Activated CD4-positive, alpha-beta memory T cell treated with anti-CD3 and anti-CD28 coated beads for 36 hours (primary cell): ENCODE data around the gene PALM3. TPM values are rescaled to one million over a fixed set of nuclear protein-coding genes. Genes with fewer than 3 reads are reported as not detected.

ENCODE experiments used
- CTCF ChIA-PET: fragments of 350-600 bp; sonication (Branson Sonifier 250); formaldehyde crosslinking; loops from one replicate; lab custom pipeline; 2021; ENCODE audit warnings: antibody characterized with exemption, inconsistent platforms; lab: Charles Lee
- POLR2A ChIA-PET: fragments of 350-600 bp; sonication (Branson Sonifier 250); formaldehyde crosslinking; loops from one replicate; lab custom pipeline; 2021; ENCODE audit warnings: antibody characterized with exemption; lab: Charles Lee
- DNase-seq: peaks from one replicate; pipeline ENCODE4 v3.0.0-alpha.2; 2020
- H3K27ac Mint-ChIP-seq: one replicate; pipeline ENCODE4 v1.8.0; 2021; ENCODE audit warnings: mixed read lengths
- H3K27me3 Mint-ChIP-seq: one replicate; pipeline ENCODE4 v1.8.0; 2021; ENCODE audit warnings: mixed read lengths
- H3K36me3 Mint-ChIP-seq: one replicate; pipeline ENCODE4 v1.8.0; 2021; ENCODE audit warnings: mixed read lengths
- H3K4me1 Mint-ChIP-seq: one replicate; pipeline ENCODE4 v1.8.0; 2021; ENCODE audit warnings: low read depth, mixed read lengths
- H3K4me3 Mint-ChIP-seq: one replicate; pipeline ENCODE4 v1.8.0; 2021; ENCODE audit warnings: mild to moderate bottlenecking, mixed read lengths
- H3K9me3 Mint-ChIP-seq: one replicate; pipeline ENCODE4 v1.8.0; 2021; ENCODE audit warnings: mixed read lengths
- intact Hi-C: fragments of 100-400 bp; cut with micrococcal nuclease; formaldehyde crosslinking; loops from one replicate; pipeline ENCODE4 v1.15.1; 2023
- total RNA-seq, 2 experiments: library from RNA; stranded (reverse); gene quantifications; one replicate each; pipeline ENCODE4 v1.2.3, GENCODE V29; 2021

Gene PALM3
- total RNA-seq, 2 experiments from 2014 or later, result not detected

DNA sequence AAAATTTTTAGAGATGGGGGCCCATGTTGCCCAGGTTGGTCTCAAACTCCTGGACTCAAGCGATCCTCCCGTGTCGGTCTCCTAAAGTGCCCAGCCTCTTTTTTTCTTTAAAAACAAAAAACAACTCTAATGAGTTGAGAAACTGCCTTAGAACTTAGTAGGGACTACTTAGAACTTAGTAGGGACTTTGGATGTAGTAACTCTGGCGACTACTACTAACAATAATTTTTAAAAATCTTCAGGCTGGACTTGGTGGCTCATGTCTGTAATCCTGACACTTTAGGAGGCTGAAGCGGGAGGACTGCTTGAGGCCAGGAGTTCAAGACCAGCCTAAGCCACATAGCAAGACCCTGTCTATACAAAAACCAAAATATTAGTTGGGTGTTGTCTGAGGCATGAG lies 24.2 kb upstream of the PALM3 start:
- POLR2A ChIA-PET, result no interaction called here
- peaks cover 17% of the 10 kb centered on the region for H3K36me3 Mint-ChIP-seq
- no peaks in the 10 kb centered on the region for H3K9me3 Mint-ChIP-seq
- H3K4me3 Mint-ChIP-seq, result no peak overlapping the region
- CTCF ChIA-PET, result no interaction called here
- H3K27ac Mint-ChIP-seq, result no peak overlapping the region
- H3K4me1 Mint-ChIP-seq, result peaks cover 19% of the 10 kb centered on the region
- peaks cover 2% of the 10 kb centered on the region for H3K27me3 Mint-ChIP-seq
- intact Hi-C loops, result loop anchor here (10.0 kb wide), 1 partner anchor 311 kb away; the partner anchor contains the start of gene C19orf53
- no peak for DNase-seq

DNA sequence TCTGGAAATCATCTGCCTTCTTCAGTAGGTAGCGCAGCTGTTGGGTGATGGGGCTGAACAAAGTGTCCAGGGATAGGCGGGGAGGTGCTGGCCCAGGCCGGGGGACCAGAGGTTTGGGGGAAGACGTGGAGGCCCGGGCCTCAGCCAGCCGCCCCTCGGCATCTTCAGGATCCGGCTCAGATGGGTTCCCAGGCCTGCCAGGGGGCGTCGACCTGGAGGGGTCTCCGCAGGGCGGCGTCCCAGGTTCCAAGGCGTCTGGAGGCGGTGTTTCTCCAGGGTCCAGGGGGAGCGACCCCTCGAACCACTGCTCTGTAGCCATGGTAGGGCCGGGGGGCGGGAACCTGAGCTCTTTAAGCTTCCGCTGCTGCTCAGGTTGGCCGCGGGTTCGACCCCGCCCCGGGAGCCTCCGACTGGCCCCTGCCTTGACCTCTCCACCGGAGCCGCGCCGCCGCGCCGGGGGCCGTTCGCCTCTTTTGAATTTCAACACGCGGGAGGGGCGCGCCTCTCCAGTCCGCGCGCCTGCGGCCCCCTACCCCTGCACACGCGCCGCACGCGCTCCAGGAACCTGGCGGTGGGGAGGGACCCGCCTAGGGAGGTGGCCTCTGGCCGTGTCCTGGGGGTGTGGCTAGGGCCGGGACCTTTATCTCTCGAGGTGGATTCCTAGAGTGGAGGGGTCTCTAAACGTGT lies 23.6 kb upstream of the PALM3 start, which contains the start of gene C19orf67:
C19orf67 (minus strand) TSS at position 475 of the 687 bp plus-strand sequence; CDS start at position 319, 156 bp downstream.
- peaks cover 22% of the 10 kb centered on the region for H3K4me1 Mint-ChIP-seq
- no peak within 1 kb of the TSS for H3K27ac Mint-ChIP-seq
- H3K4me3 Mint-ChIP-seq, result no peak within 1 kb of the TSS
- ChIA-PET POLR2A (no interaction called here), CTCF (no interaction called here)
- no peak for DNase-seq
- peaks cover 17% of the 10 kb centered on the region for H3K36me3 Mint-ChIP-seq
- intact Hi-C loops, result loop anchor here (10.0 kb wide), 1 partner anchor 311 kb away; the partner anchor contains the start of gene C19orf53
- H3K27me3 Mint-ChIP-seq, result peaks cover 2% of the 10 kb centered on the region
- no peaks in the 10 kb centered on the region for H3K9me3 Mint-ChIP-seq

DNA sequence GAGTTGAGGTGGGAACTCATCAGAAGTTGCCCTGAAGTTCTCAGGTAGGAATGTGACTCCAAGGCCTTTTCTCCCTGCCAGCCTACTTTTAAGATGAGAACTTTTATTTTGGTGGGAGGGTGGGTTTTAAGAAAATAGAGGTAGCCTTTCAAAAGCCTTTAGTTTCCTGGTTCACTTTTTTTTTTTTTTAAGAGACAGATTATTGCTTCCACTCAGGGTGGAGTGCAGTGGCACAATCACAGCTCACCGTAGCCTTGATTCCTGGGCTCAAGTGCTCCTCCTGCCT lies 20.7 kb upstream of the PALM3 start:
- H3K4me1 Mint-ChIP-seq, result peaks cover 17% of the 10 kb centered on the region
- no peak for DNase-seq
- H3K4me3 Mint-ChIP-seq, result no peak overlapping the region
- POLR2A ChIA-PET, result interaction anchor here (1.4 kb wide), 2 partner anchors 23 to 54 kb away, joined by 4 to 7 read pairs; partner anchors contain the start of gene ASF1B
- no peak overlapping the region for H3K27ac Mint-ChIP-seq
- intact Hi-C loops, result loop anchor here (5.0 to 10.0 kb wide), 2 partner anchors 35 to 308 kb away; partner anchors contain the start of genes C19orf53 and PRKACA
- H3K36me3 Mint-ChIP-seq, result peaks cover 2% of the 10 kb centered on the region
- H3K27me3 Mint-ChIP-seq, result peaks cover 2% of the 10 kb centered on the region
- H3K9me3 Mint-ChIP-seq, result no peaks in the 10 kb centered on the region
- CTCF ChIA-PET, result interaction anchor here (1.1 to 3.3 kb wide), 5 partner anchors 11 to 66 kb away, joined by 3 to 18 read pairs (median 6); partner anchors contain the start of genes ASF1B and MISP3

DNA sequence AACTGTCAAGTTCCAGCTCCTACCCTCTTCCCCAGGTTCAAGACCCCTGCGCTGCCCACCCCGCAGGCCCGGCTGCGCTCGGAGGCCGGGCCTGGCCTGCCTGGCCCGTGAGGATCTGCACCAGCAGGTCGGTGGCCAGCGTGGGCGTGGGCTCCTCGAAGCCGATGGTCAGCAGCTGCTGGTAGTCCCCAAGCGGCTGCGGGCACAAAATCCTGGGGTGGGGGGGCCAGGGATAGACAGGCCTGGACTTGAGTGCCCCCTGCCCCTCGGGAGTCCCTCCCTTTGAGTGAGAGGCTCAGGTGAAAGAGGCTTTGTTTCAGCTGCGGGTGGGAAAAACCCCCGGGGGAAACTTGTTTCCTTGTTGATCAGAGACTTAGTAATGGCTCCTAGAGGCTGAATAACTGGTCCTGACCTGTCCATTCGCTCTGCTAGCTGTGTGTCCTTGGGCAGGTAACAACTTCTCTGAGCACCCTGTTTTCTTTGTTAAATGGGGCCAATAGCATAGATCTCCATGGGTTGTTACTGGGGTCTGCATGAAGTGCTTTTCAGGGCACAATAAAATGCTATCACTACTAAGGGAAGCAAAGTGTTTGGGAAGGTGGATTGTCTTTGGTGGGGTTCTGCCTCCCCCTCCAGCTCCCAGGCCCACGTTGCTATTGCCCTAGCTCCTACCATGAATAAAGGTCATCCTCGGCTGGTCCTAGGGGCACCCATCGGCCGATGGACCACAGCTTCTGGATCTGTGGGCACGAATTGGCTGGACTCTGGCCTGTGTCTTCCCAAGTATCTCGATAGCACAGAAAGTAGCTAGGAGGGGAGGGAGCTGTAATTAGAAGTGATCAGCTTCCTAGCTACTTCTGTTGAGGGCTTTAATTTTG lies 20.2 kb upstream of the PALM3 start:
- DNase-seq, result peak; percentile 61
- peaks cover 2% of the 10 kb centered on the region for H3K27me3 Mint-ChIP-seq
- ChIA-PET CTCF (interaction anchor here (0.7 to 3.3 kb wide), 9 partner anchors 8 to 202 kb away, joined by 3 to 18 read pairs (median 4); partner anchors contain the start of genes ASF1B and MISP3), POLR2A (interaction anchor here (1.0 to 2.2 kb wide), 6 partner anchors 9 to 220 kb away, joined by 3 to 7 read pairs (median 4); partner anchors contain the start of genes ASF1B, RFX1 and SAMD1)
- H3K4me1 Mint-ChIP-seq, result peaks cover 17% of the 10 kb centered on the region
- H3K9me3 Mint-ChIP-seq, result no peaks in the 10 kb centered on the region
- intact Hi-C loops, result loop anchor here (1.0 to 10.0 kb wide), 6 partner anchors 8 to 307 kb away; partner anchors contain the start of genes ASF1B, C19orf53, DCAF15 and PRKACA
- no peaks in the 10 kb centered on the region for H3K36me3 Mint-ChIP-seq
- H3K4me3 Mint-ChIP-seq, result peak overlapping the region; percentile 84
- peak overlapping the region; percentile 87 for H3K27ac Mint-ChIP-seq

DNA sequence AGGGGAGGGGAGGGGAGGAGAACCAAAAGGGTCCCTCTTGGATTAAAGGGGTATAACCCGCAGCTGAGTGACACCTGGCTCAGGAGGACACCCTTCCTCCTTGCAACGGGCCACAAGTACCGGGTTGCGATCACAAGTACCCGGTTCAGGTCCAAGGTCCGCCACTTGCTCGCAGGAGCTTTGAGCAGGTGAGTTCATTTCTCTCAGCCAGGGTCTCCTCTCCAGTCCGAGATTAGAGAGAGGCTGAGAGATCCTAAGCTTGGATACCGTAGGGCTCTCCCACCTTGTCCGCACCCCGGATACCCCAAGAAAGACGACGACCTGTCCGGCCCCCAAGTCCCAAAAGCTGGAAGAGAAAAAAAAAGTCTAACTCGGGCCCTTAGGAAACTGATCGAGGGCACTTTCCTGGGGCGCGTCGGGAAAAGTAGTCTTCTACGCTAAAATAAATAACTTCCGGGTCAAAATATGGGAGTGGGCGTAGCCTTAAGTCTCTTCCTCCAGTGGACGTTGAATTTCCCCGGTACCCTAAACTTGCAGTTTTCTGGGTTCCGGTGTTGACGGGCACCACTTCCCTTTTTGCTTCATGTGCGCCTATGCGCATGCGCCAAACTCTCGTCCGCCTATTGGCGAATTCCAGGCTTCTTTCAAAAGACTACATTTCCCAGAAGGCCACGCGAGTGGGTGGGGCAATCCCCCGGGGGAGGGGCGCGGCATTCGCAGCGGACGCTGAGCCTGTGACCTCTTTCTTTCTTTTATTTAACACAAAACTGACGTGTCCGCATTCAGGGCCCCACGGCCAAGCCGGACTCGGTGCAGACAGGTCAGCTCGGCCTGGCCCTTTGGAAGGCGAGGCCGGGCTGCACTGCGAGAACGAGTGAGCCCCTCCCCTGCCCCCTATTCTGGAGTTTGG lies 19.3 kb upstream of the PALM3 start:
- peak; percentile 99 for DNase-seq
- Mint-ChIP-seq H3K36me3 (no peaks in the 10 kb centered on the region), H3K4me3 (peak overlapping the region; percentile 84), H3K27ac (peak overlapping the region; percentile 87), H3K4me1 (peaks cover 17% of the 10 kb centered on the region), H3K27me3 (peaks cover 2% of the 10 kb centered on the region), H3K9me3 (no peaks in the 10 kb centered on the region)
- CTCF ChIA-PET, result interaction anchor here (0.6 to 3.3 kb wide), 11 partner anchors 9 to 492 kb away, joined by 3 to 18 read pairs (median 4); partner anchors contain the start of genes ASF1B and MISP3
- intact Hi-C loops, result loop anchor here (1.0 to 10.0 kb wide), 6 partner anchors 9 to 306 kb away; partner anchors contain the start of genes ASF1B, C19orf53, DCAF15 and PRKACA
- POLR2A ChIA-PET, result interaction anchor here (0.9 to 2.2 kb wide), 7 partner anchors 10 to 219 kb away, joined by 3 to 7 read pairs (median 4); partner anchors contain the start of genes ASF1B, RFX1 and SAMD1

DNA sequence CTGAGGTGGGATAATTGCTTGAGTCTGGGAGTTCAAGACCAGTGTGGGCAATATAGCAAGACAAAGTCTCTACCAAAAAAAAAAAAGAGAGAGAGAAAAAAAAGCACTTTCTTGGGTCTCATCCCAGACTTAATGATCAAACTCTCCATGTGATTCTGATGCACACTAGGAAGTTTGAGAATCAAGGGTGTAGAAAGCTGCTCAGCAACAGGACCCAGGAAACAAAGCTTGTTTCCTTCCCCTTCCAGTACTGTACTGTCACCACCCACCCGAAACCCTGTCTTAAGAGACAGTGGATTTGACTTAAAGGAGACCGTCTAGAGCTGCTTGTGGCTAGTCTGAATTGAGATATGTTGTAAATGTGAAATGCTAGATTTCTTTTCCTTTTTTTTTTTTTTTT lies 16.5 kb upstream of the PALM3 start:
- no peaks in the 10 kb centered on the region for H3K9me3 Mint-ChIP-seq
- peaks cover 2% of the 10 kb centered on the region for H3K27me3 Mint-ChIP-seq
- ChIA-PET POLR2A (no interaction called here), CTCF (interaction anchor here (0.6 to 3.8 kb wide), 6 partner anchors 10 to 197 kb away, joined by 3 to 14 read pairs (median 4); no protein-coding TSS in a partner anchor)
- no peaks in the 10 kb centered on the region for H3K36me3 Mint-ChIP-seq
- no peak overlapping the region for H3K27ac Mint-ChIP-seq
- no peak for DNase-seq
- peaks cover 27% of the 10 kb centered on the region for H3K4me1 Mint-ChIP-seq
- intact Hi-C loops, result loop anchor here (10.0 kb wide), 1 partner anchor 484 kb away; no protein-coding TSS in a partner anchor
- H3K4me3 Mint-ChIP-seq, result no peak overlapping the region

DNA sequence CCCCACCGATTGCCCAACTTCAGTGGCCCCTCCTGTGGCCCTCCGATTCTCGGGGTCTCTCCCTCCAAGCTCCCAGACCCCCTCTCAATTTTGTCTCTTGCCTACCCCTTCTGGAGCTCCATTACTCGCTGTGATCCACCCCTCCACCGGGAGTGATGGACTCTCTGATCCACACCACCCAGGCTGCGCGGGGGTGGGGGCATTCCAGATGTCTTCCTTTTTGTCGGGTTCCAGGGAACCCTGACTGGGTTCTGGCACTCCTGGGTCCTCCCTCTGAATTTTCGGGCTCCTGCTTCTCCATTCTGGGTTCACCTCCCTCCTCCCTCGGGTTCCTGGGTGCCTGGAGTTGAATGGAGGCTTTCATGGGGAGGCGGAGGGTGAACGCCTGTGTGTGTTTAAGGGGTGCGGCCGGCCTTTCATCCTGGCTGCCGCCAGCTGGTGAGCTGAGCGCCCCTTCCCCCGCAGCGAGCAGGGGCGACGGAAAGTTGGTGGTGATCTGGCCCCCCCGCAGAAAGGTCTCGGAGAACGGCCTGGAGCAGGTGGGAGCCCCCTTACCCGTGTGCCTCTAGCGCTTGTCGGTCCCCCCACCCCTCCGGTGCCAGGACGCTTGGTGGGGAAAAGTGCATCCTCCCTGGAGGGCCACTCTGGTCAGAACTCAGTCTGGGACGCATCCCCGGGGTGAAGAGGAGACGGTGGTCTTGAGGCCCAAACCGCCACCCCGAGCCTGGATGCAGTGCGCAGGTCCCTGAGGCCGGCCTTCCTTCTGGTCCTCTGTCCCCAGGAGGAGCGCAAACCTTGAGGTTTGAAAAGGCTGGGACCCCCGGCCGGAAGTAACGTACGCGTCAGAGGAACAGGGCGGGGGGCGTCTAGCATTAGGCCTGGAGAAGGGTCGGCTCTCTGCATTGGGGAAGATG lies 12.3 kb upstream of the PALM3 start:
- ChIA-PET POLR2A (interaction anchor here (1.0 kb wide), 1 partner anchor 193 kb away, joined by 7 read pairs; no protein-coding TSS in a partner anchor), CTCF (interaction anchor here (0.7 to 6.9 kb wide), 16 partner anchors 14 to 286 kb away, joined by 3 to 83 read pairs (median 4); partner anchors contain the start of genes ASF1B, BRME1, CC2D1A and IL27RA)
- Mint-ChIP-seq H3K9me3 (no peaks in the 10 kb centered on the region), H3K27me3 (no peaks in the 10 kb centered on the region), H3K4me1 (peaks cover 13% of the 10 kb centered on the region), H3K36me3 (no peaks in the 10 kb centered on the region), H3K27ac (peak overlapping the region; percentile 84), H3K4me3 (peak overlapping the region; percentile 95)
- intact Hi-C loops, result loop anchor here (1.0 to 10.0 kb wide), 3 partner anchors 121 to 479 kb away; partner anchors contain the start of gene DCAF15
- DNase-seq, result peak; percentile 62

DNA sequence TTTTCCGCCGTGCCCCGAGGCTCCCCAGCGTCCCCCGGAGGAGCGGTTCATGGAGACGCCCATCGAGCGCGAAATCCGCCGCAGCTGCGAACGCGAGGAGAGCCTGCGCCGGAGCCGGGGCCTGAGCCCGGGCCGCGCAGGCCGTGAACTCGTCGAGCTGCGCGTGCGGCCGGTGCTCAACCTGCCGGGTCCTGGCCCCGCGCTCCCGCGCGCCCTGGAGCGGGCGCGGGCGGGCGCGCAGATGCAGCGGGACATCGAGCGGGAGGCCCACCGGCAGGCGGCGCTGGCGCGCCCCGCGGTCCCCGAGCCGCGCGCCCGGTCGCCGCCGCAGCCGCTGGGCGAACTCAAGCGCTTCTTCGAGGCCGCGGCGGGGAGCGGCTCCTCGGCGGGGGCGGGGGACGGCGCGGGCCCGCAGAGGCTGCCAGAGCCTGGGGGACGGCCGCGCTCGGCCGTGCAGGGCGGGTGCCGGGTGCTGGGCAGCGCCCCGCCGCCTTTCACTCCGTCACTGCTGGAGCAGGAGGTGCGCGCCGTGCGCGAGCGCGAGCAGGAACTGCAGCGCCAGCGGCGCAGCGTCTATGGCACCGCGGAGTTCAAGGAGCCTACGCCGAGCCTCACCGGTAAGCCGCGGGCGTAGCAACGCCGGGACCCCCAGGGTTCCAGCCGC lies 11.5 kb upstream of the PALM3 start:
- ChIA-PET POLR2A (interaction anchor here (1.0 kb wide), 2 partner anchors 63 to 192 kb away, joined by 3 to 7 read pairs; partner anchors contain the start of gene ASF1B), CTCF (interaction anchor here (0.7 to 6.9 kb wide), 29 partner anchors 11 to 286 kb away, joined by 3 to 83 read pairs (median 4); partner anchors contain the start of genes ASF1B, BRME1, CC2D1A and IL27RA)
- Mint-ChIP-seq H3K9me3 (no peaks in the 10 kb centered on the region), H3K27ac (peak overlapping the region; percentile 84), H3K4me1 (peaks cover 13% of the 10 kb centered on the region), H3K36me3 (no peaks in the 10 kb centered on the region), H3K27me3 (no peaks in the 10 kb centered on the region), H3K4me3 (peak overlapping the region; percentile 95)
- intact Hi-C loops, result loop anchor here (1.0 to 10.0 kb wide), 3 partner anchors 121 to 479 kb away; partner anchors contain the start of gene DCAF15
- peak; percentile 80 for DNase-seq

DNA sequence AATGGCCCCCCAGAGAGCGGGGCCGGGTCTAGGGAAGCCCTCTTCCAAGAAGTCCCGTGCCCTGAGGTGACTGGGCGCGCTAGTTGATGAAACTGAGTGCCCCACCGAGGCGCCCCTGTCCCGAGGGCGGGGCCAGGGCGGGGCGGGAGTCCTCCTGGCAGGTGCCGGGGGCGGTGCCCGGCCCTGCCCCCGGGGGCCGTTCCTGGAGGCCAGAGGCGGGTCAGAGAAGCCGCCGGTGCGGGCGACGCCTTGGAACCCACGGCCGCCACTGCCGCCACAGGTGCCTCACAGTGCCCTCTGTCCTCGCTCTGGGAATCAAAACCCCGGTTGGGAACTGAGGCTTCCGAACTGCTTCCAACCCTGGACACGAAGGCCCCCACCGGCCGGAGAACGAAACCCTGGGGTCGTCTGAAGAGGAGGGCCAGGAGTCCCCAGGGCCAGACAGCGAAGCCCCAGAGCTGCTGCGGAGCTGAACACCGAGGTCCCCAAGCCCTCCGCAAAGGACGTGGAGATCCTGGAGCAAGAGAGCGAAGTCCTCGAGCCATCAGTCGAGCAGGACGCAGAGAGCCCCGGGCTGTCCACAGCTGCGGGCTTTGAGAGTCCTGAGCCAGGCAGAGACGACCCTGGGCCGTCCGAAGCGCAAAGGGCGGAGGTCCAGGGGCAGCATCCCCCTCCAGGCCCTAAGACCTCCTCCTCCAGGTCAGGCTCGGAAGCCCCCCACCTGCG lies 10.8 kb upstream of the PALM3 start, which contains the start of gene MISP3:
MISP3 (plus strand) TSS at position 252 of the 726 bp plus-strand sequence. CDS start 524 bp downstream, outside the sequence.
- Mint-ChIP-seq H3K36me3 (no peaks in the 10 kb centered on the region), H3K27ac (no peak within 1 kb of the TSS), H3K4me1 (peaks cover 13% of the 10 kb centered on the region), H3K9me3 (no peaks in the 10 kb centered on the region), H3K27me3 (no peaks in the 10 kb centered on the region), H3K4me3 (peak within 1 kb of the TSS; percentile 95)
- POLR2A ChIA-PET, result interaction anchor here (1.0 to 1.6 kb wide), 2 partner anchors 64 to 192 kb away, joined by 3 read pairs; partner anchors contain the start of gene ASF1B
- CTCF ChIA-PET, result interaction anchor here (0.6 to 6.9 kb wide), 36 partner anchors 8 to 325 kb away, joined by 3 to 83 read pairs (median 4); partner anchors contain the start of genes ASF1B, IL27RA and PALM3
- DNase-seq, result peak; percentile 58
- intact Hi-C loops, result loop anchor here (1.0 to 10.0 kb wide), 3 partner anchors 120 to 478 kb away; partner anchors contain the start of gene DCAF15
